H1 (cell line): ENCODE results near the gene CADPS.

Experiments used
- BRCA1 ChIP-seq: IDR thresholded peaks from 2 replicates; pipeline ENCODE4 v1.6.1; 2012; ENCODE audit warnings: low read depth, low read length, improper control_type of control experiment
- CEBPB ChIP-seq: IDR thresholded peaks from 2 replicates; pipeline ENCODE4 v1.6.1; 2012; ENCODE audit warnings: low read depth, low read length
- CHD2 ChIP-seq: IDR thresholded peaks from 2 replicates; pipeline ENCODE4 v1.6.1; 2012; ENCODE audit warnings: low read length, improper control_type of control experiment
- CTCF ChIP-seq, 3 experiments: IDR thresholded peaks; 1 replicate in 2 of 3; 2 replicates in 1 of 3; pipeline versions ENCODE4 v1.5.1 to v1.6.1; 2011; ENCODE audit warnings: low read length in 3 of 3, mild to moderate bottlenecking in 3 of 3, inconsistent platforms in 2 of 3, low read depth in 1 of 3, moderate library complexity in 1 of 3; ENCODE audit not compliant: insufficient read depth in 1 of 3; ENCODE audit errors: control extremely low read depth in 1 of 3
- EZH2 ChIP-seq: fragments of 200-600 bp; sonication (generic); IDR thresholded peaks from 2 replicates; pipeline ENCODE4 v1.7.1; 2012; ENCODE audit warnings: low read depth, mild to moderate bottlenecking, moderate library complexity, low read length, inconsistent platforms; ENCODE audit not compliant: severe bottlenecking
- POLR2A ChIP-seq, 2 experiments: IDR thresholded peaks; 1 replicate in 1 of 2; 2 replicates in 1 of 2; pipeline ENCODE4 v1.6.1; 2011; ENCODE audit warnings: low read depth in 2 of 2, low read length in 2 of 2, mild to moderate bottlenecking in 2 of 2; ENCODE audit errors: control extremely low read depth in 1 of 2
- POLR2AphosphoS5 ChIP-seq: IDR thresholded peaks from 2 replicates; pipeline ENCODE4 v1.6.1; 2011; ENCODE audit warnings: low read depth, low read length
- RFX5 ChIP-seq: IDR thresholded peaks from 2 replicates; pipeline ENCODE4 v1.6.1; 2011; ENCODE audit warnings: low read depth, low read length, improper control_type of control experiment, borderline replicate concordance
- SIN3A ChIP-seq, 2 experiments: IDR thresholded peaks in 1 of 2; conservative IDR thresholded peaks in 1 of 2; 2 replicates each; pipeline ENCODE4 v1.6.1; 2011 to 2012; ENCODE audit warnings: low read length in 2 of 2, improper control_type of control experiment in 1 of 2, low read depth in 1 of 2, mild to moderate bottlenecking in 1 of 2
- TAF1 ChIP-seq: IDR thresholded peaks from 2 replicates; pipeline ENCODE4 v1.6.1; 2011; ENCODE audit warnings: mild to moderate bottlenecking, low read depth, low read length
- TCF12 ChIP-seq: IDR thresholded peaks from 2 replicates; pipeline ENCODE4 v1.6.1; 2011; ENCODE audit warnings: low read depth, mild to moderate bottlenecking, low read length
- TEAD4 ChIP-seq: IDR thresholded peaks from 2 replicates; pipeline ENCODE4 v1.6.1; 2012; ENCODE audit warnings: low read depth, low read length, inconsistent platforms, mixed read lengths
- USF2 ChIP-seq: IDR thresholded peaks from 2 replicates; pipeline ENCODE4 v1.6.1; 2011; ENCODE audit warnings: low read length, improper control_type of control experiment
- TF ChIP-seq, protein P1 (sequence below): IDR thresholded peaks from 2 replicates; pipeline ENCODE4 v1.6.1; 2012; ENCODE audit warnings: inconsistent platforms

DNA sequence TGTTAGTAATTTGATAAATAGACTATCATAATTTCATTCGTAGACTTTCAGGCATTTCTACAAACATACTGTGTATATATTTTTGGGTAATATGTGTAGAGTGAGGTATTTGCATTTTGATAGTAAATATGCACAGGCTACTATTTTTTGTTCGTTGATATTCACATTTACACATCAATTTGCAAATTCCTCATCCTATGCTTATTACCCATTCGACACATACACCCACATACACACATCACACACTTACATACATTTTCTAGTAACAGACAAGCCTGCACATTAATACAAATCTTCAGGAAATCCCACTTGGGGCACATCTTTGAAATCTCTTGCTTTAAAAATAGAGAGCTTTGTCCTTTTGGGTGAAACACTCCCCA is 373.9 kb downstream of the CADPS start:
- no peak for TF ChIP-seq CEBPB
- TF ChIP-seq EZH2: no peak
- no peak for TF ChIP-seq CTCF (IDR thresholded peaks at IDR 0.05; ENCODE audit: control extremely low read depth in 1 of 3, insufficient read depth in 1 of 3, low read depth in 1 of 3, low read length in 3 of 3)
- TF ChIP-seq, protein P1, sequence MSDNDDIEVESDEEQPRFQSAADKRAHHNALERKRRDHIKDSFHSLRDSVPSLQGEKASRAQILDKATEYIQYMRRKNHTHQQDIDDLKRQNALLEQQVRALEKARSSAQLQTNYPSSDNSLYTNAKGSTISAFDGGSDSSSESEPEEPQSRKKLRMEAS: no peak
- no peak for TF ChIP-seq POLR2A (IDR thresholded peaks at IDR 0.05; ENCODE audit: control extremely low read depth in 1 of 2, low read depth in 2 of 2, low read length in 2 of 2)
- TF ChIP-seq TAF1: no peak
- no peak for TF ChIP-seq RFX5
- TF ChIP-seq POLR2AphosphoS5: no peak
- TF ChIP-seq BRCA1: no peak
- TF ChIP-seq USF2: no peak
- TF ChIP-seq TEAD4: no peak
- TF ChIP-seq SIN3A (conservative IDR thresholded peaks at IDR 0.05 in 1 of 2, IDR thresholded peaks at IDR 0.05 in 1 of 2; ENCODE audit: low read depth in 1 of 2, low read length in 2 of 2): no peak
- TF ChIP-seq CHD2: no peak
- TF ChIP-seq TCF12: no peak
